ENCODE data around the gene LY6G5C. TPM values are rescaled to one million over a fixed set of nuclear protein-coding genes. Genes with fewer than 3 reads are reported as not detected.

The LY6G5C gene
- total RNA-seq, 1 donor from 2014 or later, result 13.8 TPM

- H3K36me3 Mint-ChIP-seq (ENCODE audit: unreplicated experiment), result no peaks in the 10 kb centered on the region
Observed at GRCh38 chr6:31687860-31688693, 7.2 kb upstream of the LY6G5C start.

GRCh38 chr6:31687321-31687720 lies 6.5 kb upstream of the LY6G5C start:
- Mint-ChIP-seq H3K9me3 (ENCODE audit: unreplicated experiment) (peaks cover 7% of the 10 kb centered on the region), H3K4me1 (ENCODE audit: low read depth, unreplicated experiment) (peaks cover 3% of the 10 kb centered on the region), H3K4me3 (ENCODE audit: unreplicated experiment) (no peak overlapping the region), H3K27ac (ENCODE audit: unreplicated experiment) (no peak overlapping the region), H3K27me3 (ENCODE audit: unreplicated experiment) (peaks cover 4% of the 10 kb centered on the region), H3K36me3 (ENCODE audit: unreplicated experiment) (no peaks in the 10 kb centered on the region)
- no peak for TF ChIP-seq CTCF (IDR thresholded peaks at IDR 0.05; ENCODE audit: partially characterized antibody, unreplicated experiment)
- DNase-seq, result no peak

More at GRCh38 chr6:31687860-31688693, 7.2 kb upstream of the LY6G5C start:
- no peak overlapping the region for H3K27ac Mint-ChIP-seq (ENCODE audit: unreplicated experiment)
- H3K27me3 Mint-ChIP-seq (ENCODE audit: unreplicated experiment), result peaks cover 3% of the 10 kb centered on the region
- H3K4me1 Mint-ChIP-seq (ENCODE audit: low read depth, unreplicated experiment), result peaks cover 3% of the 10 kb centered on the region
- H3K4me3 Mint-ChIP-seq (ENCODE audit: unreplicated experiment), result no peak overlapping the region
- no peak for DNase-seq
- H3K9me3 Mint-ChIP-seq (ENCODE audit: unreplicated experiment), result peaks cover 7% of the 10 kb centered on the region
- TF ChIP-seq CTCF (IDR thresholded peaks at IDR 0.05; ENCODE audit: partially characterized antibody, unreplicated experiment), result no peak

- Mint-ChIP-seq H3K27me3 (ENCODE audit: unreplicated experiment) (peaks cover 5% of the 10 kb centered on the region), H3K36me3 (ENCODE audit: unreplicated experiment) (no peaks in the 10 kb centered on the region), H3K9me3 (ENCODE audit: unreplicated experiment) (peaks cover 7% of the 10 kb centered on the region), H3K4me1 (ENCODE audit: low read depth, unreplicated experiment) (peaks cover 3% of the 10 kb centered on the region), H3K4me3 (ENCODE audit: unreplicated experiment) (no peak overlapping the region), H3K27ac (ENCODE audit: unreplicated experiment) (no peak overlapping the region)
- no peak for TF ChIP-seq CTCF (IDR thresholded peaks at IDR 0.05; ENCODE audit: partially characterized antibody, unreplicated experiment)
- no peak for DNase-seq
Observed at GRCh38 chr6:31686483-31686882, 5.6 kb upstream of the LY6G5C start.

GRCh38 chr6:31683591-31683990 lies 2.7 kb upstream of the LY6G5C start:
- Mint-ChIP-seq H3K4me3 (ENCODE audit: unreplicated experiment) (peak overlapping the region; percentile 80), H3K4me1 (ENCODE audit: low read depth, unreplicated experiment) (peaks cover 12% of the 10 kb centered on the region)

More at GRCh38 chr6:31683591-31683990, 2.7 kb upstream of the LY6G5C start:
- Mint-ChIP-seq H3K27me3 (ENCODE audit: unreplicated experiment) (peaks cover 11% of the 10 kb centered on the region), H3K36me3 (ENCODE audit: unreplicated experiment) (no peaks in the 10 kb centered on the region), H3K27ac (ENCODE audit: unreplicated experiment) (no peak overlapping the region), H3K9me3 (ENCODE audit: unreplicated experiment) (peaks cover 17% of the 10 kb centered on the region)
- TF ChIP-seq CTCF (IDR thresholded peaks at IDR 0.05; ENCODE audit: partially characterized antibody, unreplicated experiment), result no peak
- no peak for DNase-seq

Measured in glutamatergic neuron (in vitro differentiated cells).